Measurements from ENCODE around the gene PMM1. TPM values are rescaled to one million over a fixed set of nuclear protein-coding genes. Genes with fewer than 3 reads are reported as not detected.

PMM1 gene
- total and polyA plus RNA-seq, 2 of the 13 experiments (the other 11 are each of a cell fraction or from before 2014, with no cell fraction given) = 17.8 to 95.6 TPM

DNA sequence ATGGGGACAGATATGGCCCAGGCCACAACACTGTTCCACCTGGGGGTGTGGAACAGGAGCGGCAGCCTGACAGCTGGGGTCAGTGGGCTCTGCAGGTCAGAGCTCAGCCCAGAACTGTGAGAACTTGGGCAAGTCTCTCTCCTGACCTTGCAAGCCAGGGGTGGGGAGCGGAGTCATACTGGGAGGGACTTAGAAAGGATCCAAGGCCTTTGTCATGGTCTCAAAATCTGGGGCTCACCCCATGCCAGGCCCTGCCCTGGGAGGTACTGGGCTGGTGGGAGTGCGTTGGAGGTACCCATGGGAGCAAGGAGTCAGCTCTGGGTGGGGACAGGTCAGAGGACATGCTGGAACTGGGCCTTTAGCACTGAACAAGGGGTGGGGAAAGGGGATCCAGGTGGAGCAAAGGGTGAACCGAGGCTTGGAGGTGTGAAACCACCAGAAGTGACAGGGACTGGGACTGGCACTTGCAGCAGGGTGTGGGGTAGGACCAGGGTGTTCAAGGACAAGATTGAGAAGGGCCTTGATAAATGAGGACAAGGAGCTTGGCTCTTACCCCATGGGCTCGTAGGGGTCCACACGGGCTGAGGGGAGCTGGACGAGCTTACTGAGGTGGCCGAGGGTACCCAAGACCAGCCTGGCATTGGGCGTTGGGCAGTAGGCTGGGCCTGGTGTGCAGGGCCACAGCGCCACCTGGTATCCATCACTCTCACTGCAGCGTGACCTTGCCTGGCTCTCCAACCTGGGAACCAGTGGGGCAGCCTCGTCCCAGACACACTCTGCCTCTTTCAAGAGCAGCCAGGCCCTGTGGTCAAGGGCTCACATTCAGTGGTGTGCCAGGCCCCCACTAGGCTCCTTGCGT, 7.4 kb upstream of the PMM1 start (continued):
- TF ChIP-seq, protein P1, sequence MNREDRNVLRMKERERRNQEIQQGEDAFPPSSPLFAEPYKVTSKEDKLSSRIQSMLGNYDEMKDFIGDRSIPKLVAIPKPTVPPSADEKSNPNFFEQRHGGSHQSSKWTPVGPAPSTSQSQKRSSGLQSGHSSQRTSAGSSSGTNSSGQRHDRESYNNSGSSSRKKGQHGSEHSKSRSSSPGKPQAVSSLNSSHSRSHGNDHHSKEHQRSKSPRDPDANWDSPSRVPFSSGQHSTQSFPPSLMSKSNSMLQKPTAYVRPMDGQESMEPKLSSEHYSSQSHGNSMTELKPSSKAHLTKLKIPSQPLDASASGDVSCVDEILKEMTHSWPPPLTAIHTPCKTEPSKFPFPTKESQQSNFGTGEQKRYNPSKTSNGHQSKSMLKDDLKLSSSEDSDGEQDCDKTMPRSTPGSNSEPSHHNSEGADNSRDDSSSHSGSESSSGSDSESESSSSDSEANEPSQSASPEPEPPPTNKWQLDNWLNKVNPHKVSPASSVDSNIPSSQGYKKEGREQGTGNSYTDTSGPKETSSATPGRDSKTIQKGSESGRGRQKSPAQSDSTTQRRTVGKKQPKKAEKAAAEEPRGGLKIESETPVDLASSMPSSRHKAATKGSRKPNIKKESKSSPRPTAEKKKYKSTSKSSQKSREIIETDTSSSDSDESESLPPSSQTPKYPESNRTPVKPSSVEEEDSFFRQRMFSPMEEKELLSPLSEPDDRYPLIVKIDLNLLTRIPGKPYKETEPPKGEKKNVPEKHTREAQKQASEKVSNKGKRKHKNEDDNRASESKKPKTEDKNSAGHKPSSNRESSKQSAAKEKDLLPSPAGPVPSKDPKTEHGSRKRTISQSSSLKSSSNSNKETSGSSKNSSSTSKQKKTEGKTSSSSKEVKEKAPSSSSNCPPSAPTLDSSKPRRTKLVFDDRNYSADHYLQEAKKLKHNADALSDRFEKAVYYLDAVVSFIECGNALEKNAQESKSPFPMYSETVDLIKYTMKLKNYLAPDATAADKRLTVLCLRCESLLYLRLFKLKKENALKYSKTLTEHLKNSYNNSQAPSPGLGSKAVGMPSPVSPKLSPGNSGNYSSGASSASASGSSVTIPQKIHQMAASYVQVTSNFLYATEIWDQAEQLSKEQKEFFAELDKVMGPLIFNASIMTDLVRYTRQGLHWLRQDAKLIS (CRISPR knock-in tag; IDR thresholded peaks at IDR 0.05) = no peak
- TF ChIP-seq POLR2G (IDR thresholded peaks at IDR 0.05; ENCODE audit: low read depth, low read length) (no peak; the same call in 1 of the 2 replicates), GFI1 (CRISPR knock-in tag; IDR thresholded peaks at IDR 0.05; ENCODE audit: borderline replicate concordance) (no peak), ZFP37 (CRISPR knock-in tag; IDR thresholded peaks at IDR 0.05; ENCODE audit: borderline replicate concordance) (no peak), HDAC2 (CRISPR knock-in tag; IDR thresholded peaks at IDR 0.05) (no peak), SAP130 (CRISPR knock-in tag; IDR thresholded peaks at IDR 0.05; ENCODE audit: low read depth) (peak; percentile 19; the same call in 1 of the 2 replicates), MED13 (CRISPR knock-in tag; IDR thresholded peaks at IDR 0.05) (no peak), NR2F2 (IDR thresholded peaks at IDR 0.05; ENCODE audit: borderline replicate concordance, low read depth) (no peak), FOXC1 (CRISPR knock-in tag; IDR thresholded peaks at IDR 0.05; ENCODE audit: borderline replicate concordance) (no peak), TBX3 (IDR thresholded peaks at IDR 0.05; ENCODE audit: borderline replicate concordance) (no peak), SMC3 (IDR thresholded peaks at IDR 0.05; ENCODE audit: low read length) (peak; percentile 41; the same call in 1 of the 2 replicates), ZNF329 (CRISPR knock-in tag; IDR thresholded peaks at IDR 0.05; ENCODE audit: low read depth) (no peak), ZFP41 (CRISPR knock-in tag; IDR thresholded peaks at IDR 0.05; ENCODE audit: borderline replicate concordance) (no peak), NR1H2 (CRISPR knock-in tag; IDR thresholded peaks at IDR 0.05; ENCODE audit: borderline replicate concordance, low read depth) (no peak), ZNF431 (CRISPR knock-in tag; IDR thresholded peaks at IDR 0.05; ENCODE audit: borderline replicate concordance, low read depth) (no peak), ZNF614 (CRISPR knock-in tag; IDR thresholded peaks at IDR 0.05; ENCODE audit: borderline replicate concordance) (0 out of 2 replicates have a peak, but pooled peaks have one; percentile 25), RFXAP (CRISPR knock-in tag; IDR thresholded peaks at IDR 0.05; ENCODE audit: borderline replicate concordance) (peak; percentile 43; the same call in 1 of the 2 replicates)
- TF ChIP-seq, protein P2, sequence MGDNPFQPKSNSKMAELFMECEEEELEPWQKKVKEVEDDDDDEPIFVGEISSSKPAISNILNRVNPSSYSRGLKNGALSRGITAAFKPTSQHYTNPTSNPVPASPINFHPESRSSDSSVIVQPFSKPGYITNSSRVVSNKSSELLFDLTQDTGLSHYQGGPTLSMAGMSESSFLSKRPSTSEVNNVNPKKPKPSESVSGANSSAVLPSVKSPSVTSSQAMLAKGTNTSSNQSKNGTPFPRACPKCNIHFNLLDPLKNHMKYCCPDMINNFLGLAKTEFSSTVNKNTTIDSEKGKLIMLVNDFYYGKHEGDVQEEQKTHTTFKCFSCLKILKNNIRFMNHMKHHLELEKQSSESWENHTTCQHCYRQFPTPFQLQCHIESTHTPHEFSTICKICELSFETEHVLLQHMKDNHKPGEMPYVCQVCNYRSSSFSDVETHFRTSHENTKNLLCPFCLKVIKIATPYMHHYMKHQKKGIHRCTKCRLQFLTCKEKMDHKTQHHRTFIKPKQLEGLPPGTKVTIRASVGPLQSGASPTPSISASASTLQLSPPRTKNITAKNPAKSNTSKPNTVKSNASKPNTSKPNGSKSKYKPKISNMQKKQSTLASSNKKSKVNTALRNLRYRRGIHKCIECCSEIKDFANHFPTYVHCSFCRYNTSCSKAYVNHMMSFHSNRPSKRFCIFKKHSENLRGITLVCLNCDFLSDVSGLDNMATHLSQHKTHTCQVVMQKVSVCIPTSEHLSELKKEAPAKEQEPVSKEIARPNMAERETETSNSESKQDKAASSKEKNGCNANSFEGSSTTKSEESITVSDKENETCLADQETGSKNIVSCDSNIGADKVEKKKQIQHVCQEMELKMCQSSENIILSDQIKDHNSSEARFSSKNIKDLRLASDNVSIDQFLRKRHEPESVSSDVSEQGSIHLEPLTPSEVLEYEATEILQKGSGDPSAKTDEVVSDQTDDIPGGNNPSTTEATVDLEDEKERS (CRISPR knock-in tag; IDR thresholded peaks at IDR 0.05) = no peak

All from HepG2 (cell line).